ENCODE measurements around the gene ADH5. TPM values are rescaled to one million over a fixed set of nuclear protein-coding genes. Genes with fewer than 3 reads are reported as not detected.
"Not testable (repeated sequence)": the region's sequence is repeated elsewhere in the genome, so short reads cannot be mapped to it uniquely, and the experiment has no call there.

The ADH5 gene
- total RNA-seq, 1 donor from 2014 or later = 197 TPM

DNA sequence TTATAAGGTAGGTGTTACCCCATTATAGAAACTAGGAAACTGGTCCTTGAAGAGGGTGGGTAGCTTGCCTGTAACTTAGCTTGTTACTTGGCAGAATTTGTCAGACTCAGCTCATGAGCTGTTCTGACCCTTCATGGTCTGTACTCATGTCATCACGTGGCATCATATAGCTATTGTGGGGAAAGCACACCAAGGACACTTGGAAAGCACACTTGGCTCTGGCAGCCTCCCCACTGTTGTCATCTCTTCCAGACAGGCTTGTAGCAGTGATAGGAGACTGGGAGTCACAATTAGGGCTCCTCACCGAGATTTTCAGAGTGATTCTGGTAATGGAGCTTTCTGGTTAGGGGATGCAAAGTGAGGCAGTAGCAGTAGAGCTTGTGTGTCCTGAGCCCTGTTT is 30.4 kb downstream of the ADH5 start:
- intact Hi-C loops (cut with DNase I) = no loop called here
- ATAC-seq (ENCODE audit: poor library complexity) (peak; percentile 74), DNase-seq (peak; percentile 60)

- no peak for DNase-seq
- intact Hi-C loops (cut with DNase I) = no loop called here
Measured at GRCh38 chr4:99054428-99054994, 34.1 kb downstream of the ADH5 start.

DNA sequence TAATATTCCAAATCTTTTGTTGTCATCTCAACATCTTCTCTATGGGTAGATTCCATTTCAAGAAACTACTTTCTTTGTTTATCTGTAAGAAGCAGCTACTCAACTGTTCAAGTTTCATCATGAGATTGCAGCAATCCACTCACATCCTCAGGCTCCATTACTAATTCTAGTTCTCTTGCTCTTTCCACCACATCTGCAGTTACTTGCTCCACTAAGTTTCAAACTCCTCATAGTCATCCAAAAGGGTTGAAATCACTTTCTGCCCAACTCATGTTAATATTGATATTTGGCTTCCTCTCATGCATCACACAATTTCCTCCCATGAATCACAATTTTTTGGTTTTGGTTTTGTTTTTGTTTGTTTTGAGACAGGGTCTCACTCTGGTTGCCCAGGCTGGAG is 35.7 kb downstream of the ADH5 start:
- DNase-seq (no peak), ATAC-seq (ENCODE audit: poor library complexity) (no peak)
- intact Hi-C loops (cut with DNase I) = no loop called here

More at GRCh38 chr4:99054428-99054994, 34.1 kb downstream of the ADH5 start:
- ATAC-seq (ENCODE audit: poor library complexity) = no peak

- DNase-seq = no peak
- peak; percentile 29 for ATAC-seq (ENCODE audit: poor library complexity)
- intact Hi-C loops (cut with DNase I) = no loop called here
Measured at GRCh38 chr4:99047710-99048109, 40.9 kb downstream of the ADH5 start.

GRCh38 chr4:99043346-99043745 is 45.2 kb downstream of the ADH5 start:
- ATAC-seq (ENCODE audit: poor library complexity) (no peak), DNase-seq (no peak)
- intact Hi-C loops (cut with DNase I) = no loop called here

- intact Hi-C loops (cut with DNase I) = no loop called here
Measured at GRCh38 chr4:99038213-99038612, 50.4 kb downstream of the ADH5 start.

GRCh38 chr4:99033956-99034355 is 54.6 kb downstream of the ADH5 start:
- no peak for ATAC-seq (ENCODE audit: poor library complexity)
- intact Hi-C loops (cut with DNase I) = no loop called here

More at GRCh38 chr4:99038213-99038612, 50.4 kb downstream of the ADH5 start:
- ATAC-seq (ENCODE audit: poor library complexity) = no peak
- DNase-seq = no peak

GRCh38 chr4:99029852-99030251 is 58.7 kb downstream of the ADH5 start:
- intact Hi-C loops (cut with DNase I) = no loop called here
- DNase-seq = no peak
- no peak for ATAC-seq (ENCODE audit: poor library complexity)

More at GRCh38 chr4:99033956-99034355, 54.6 kb downstream of the ADH5 start:
- DNase-seq = no peak

- ATAC-seq (ENCODE audit: poor library complexity) = no peak
- intact Hi-C loops (cut with DNase I) = no loop called here
- no peak for DNase-seq
Measured at GRCh38 chr4:99029018-99029735, 59.4 kb downstream of the ADH5 start.

- DNase-seq (no peak), ATAC-seq (ENCODE audit: poor library complexity) (no peak)
- intact Hi-C loops (cut with DNase I) = no loop called here
Measured at GRCh38 chr4:99028187-99028586, 60.4 kb downstream of the ADH5 start.

DNA sequence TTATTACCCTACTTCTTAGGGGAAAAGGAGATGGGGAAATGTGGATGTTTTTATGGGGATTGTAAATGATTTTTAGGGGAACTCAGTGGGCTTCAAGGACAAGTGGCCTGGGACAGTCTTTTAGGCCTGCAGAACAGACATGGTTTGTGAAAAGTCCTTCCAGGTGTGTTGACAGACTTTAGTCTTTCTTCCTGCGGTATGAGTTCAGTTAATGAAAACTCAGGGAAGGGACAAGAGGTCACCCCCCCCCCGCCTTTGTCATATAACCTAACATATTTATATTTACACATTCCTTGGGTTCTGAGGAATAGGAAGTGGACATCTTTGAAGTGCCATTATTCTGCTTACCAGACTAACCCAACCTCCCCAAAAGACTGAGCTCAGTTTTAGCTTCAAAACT is 61.3 kb downstream of the ADH5 start:
- intact Hi-C loops (cut with DNase I) = no loop called here
- no peak for ATAC-seq (ENCODE audit: poor library complexity)
- no peak for DNase-seq

- no peak for DNase-seq
- ATAC-seq (ENCODE audit: poor library complexity) = no peak
- intact Hi-C loops (cut with DNase I) = no loop called here
Measured at GRCh38 chr4:99025506-99025905, 63.1 kb downstream of the ADH5 start.

DNA sequence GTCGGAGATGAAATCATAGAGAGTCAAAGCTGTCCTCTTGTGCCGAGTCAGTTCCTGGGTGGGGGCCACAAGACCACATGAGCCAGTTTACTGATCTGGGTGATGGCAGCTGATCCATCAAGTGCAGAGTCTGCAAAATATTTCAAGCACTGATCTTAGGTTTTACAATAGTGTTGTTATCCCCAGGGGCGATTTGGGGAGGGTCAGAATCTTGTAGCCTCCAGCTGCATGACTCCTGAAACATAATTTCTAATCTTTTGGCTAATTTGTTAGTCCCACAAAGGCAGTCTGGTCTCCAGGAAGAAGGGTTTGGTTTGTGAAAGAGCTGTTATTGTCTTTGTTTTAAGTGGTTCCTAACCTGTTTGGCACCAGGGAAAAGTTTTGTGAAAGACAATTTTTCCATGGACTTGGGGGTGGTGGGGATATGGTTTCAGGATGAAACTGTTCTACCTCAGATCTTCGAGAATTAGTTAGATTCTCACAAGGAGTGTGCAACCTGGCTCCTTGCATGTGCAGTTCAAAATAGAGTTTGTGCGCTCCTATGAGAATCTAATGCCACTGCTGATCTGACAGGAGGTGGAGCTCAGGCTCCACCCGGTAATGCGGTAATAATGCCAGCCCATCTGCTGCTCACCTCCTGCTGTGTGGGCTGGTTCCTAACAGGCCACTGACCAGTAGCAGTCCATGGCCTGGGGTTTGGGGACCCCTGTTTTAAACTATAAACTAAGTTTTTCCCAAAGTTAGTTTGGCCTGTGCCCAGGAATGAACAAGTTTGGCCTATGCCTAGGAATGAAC is 63.9 kb downstream of the ADH5 start:
- peak; percentile 91 for ATAC-seq (ENCODE audit: poor library complexity)
- DNase-seq = no peak
- intact Hi-C loops (cut with DNase I) = no loop called here

DNA sequence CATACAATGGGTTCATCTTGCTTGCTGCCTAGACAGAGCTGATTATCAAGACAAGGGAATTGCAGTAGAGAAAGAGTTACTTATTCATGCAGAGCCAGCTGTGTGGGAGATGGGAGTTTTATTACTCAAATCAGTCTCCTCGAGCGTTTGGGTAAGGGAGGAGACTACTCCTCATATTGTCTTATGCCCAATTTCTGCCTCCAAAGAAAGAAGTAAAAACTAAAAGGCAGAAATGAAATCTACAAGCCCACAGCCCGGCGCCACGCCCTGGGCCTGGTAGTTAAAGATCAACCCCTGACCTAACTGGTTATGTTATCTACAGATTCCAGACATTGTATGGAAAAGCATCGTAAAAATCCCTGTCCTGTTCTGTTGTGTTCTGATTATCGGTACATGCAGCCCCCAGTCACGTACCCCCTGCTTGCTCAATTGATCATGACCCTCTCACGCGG is 64.8 kb downstream of the ADH5 start:
- intact Hi-C loops (cut with DNase I); ATAC-seq (ENCODE audit: poor library complexity); DNase-seq: not testable (repeated sequence)

- ATAC-seq (ENCODE audit: poor library complexity) (no peak), DNase-seq (no peak)
- intact Hi-C loops (cut with DNase I) = no loop called here
Measured at GRCh38 chr4:99022566-99022965, 66.0 kb downstream of the ADH5 start.

DNA sequence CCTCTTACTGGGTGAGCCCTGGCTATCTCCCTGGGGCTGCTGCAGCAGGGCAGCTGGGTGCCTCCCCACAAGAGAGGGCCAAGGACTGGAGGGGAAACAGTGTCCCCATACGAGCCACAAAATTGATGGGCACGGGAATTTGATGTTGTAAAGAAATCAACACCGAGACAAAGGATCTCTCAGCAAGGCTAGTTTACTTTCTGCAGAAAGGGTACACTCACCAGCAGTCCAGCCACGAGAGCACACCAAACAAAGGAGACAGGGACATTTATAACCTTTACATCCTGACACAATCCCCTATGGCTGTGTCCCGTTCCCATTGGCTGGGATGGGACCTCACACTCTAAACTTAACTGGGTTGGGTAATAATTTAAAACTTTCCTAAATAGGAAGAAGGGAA is 67.2 kb downstream of the ADH5 start:
- no peak for ATAC-seq (ENCODE audit: poor library complexity)
- intact Hi-C loops (cut with DNase I) = no loop called here
- no peak for DNase-seq

Measured in Right ventricle myocardium superior (tissue), 1 donor.